RWPE1 (cell line): ENCODE data around the gene PRKAB2.
"Not testable (repeated sequence)": the region's sequence is repeated elsewhere in the genome, so short reads cannot be mapped to it uniquely, and the experiment has no call there.

Source experiments
- CTCF ChIA-PET: fragments of 350-600 bp; sonication (Branson Sonifier 250); formaldehyde crosslinking; extraction: SDS; loops from one replicate; lab custom pipeline; 2021; lab: Yijun Ruan, JAX
- POLR2A ChIA-PET: fragments of 400-600 bp; formaldehyde crosslinking; extraction: SDS; loops from one replicate; lab custom pipeline; 2020; ENCODE audit warnings: antibody characterized with exemption; ENCODE audit not compliant: low non-redundant PET; lab: Yijun Ruan, JAX
- DNase-seq: peaks from one replicate; pipeline ENCODE4 v3.0.0; 2012; ENCODE audit warnings: low spot score
- H3K27ac ChIP-seq: fragments of 450-650 bp; 2 replicates; pipeline ENCODE4 v1.5.1; 2017
- CTCF ChIP-seq: fragments of 450-650 bp; conservative IDR thresholded peaks from 2 replicates; pipeline ENCODE4 v1.5.1; 2017; ENCODE audit warnings: low read depth, mild to moderate bottlenecking

The PRKAB2 gene

GRCh38 chr1:147168626-147169058, 3.6 kb downstream of the PRKAB2 start:
- CTCF ChIA-PET = interaction anchor here (0.6 to 0.7 kb wide), 2 partner anchors 74 to 75 kb away, joined by 3 to 4 read pairs; partner anchors contain the start of gene CHD1L
- POLR2A ChIA-PET = interaction anchor here (1.3 kb wide), 1 partner anchor 75 kb away, joined by 3 read pairs; no protein-coding TSS in a partner anchor
- DNase-seq = no peak

GRCh38 chr1:147167365-147167764, 4.9 kb downstream of the PRKAB2 start:
- ChIA-PET POLR2A (no interaction called here), CTCF (interaction anchor here (0.6 kb wide), 1 partner anchor 14 kb away, joined by 4 read pairs; no protein-coding TSS in a partner anchor)
- TF ChIP-seq CTCF = no peak
- DNase-seq = peak; percentile 86
- H3K27ac ChIP-seq = peak overlapping the region; percentile 90

More at GRCh38 chr1:147168626-147169058, 3.6 kb downstream of the PRKAB2 start:
- TF ChIP-seq CTCF = no peak
- H3K27ac ChIP-seq = no peak overlapping the region

- CTCF ChIA-PET = no interaction called here
- no peak for TF ChIP-seq CTCF
- no peak overlapping the region for H3K27ac ChIP-seq
- POLR2A ChIA-PET = no interaction called here
- DNase-seq = no peak
Measured at GRCh38 chr1:147163019-147163418, 9.3 kb downstream of the PRKAB2 start.

GRCh38 chr1:147162093-147162492, 10.2 kb downstream of the PRKAB2 start:
- peak; percentile 63 for DNase-seq
- no peak for TF ChIP-seq CTCF
- H3K27ac ChIP-seq = no peak overlapping the region
- ChIA-PET POLR2A (no interaction called here), CTCF (no interaction called here)

- POLR2A ChIA-PET, CTCF ChIA-PET, H3K27ac ChIP-seq, DNase-seq: not testable (repeated sequence)
Measured at GRCh38 chr1:147157116-147157515, 15.2 kb downstream of the PRKAB2 start.

GRCh38 chr1:147156642-147157041, 15.6 kb downstream of the PRKAB2 start:
- ChIA-PET CTCF (no interaction called here), POLR2A (no interaction called here)
- H3K27ac ChIP-seq = no peak overlapping the region
- no peak for DNase-seq
- no peak for TF ChIP-seq CTCF

GRCh38 chr1:147152772-147153171, 19.5 kb downstream of the PRKAB2 start:
- no peak overlapping the region for H3K27ac ChIP-seq
- no peak for TF ChIP-seq CTCF
- ChIA-PET CTCF (no interaction called here), POLR2A (no interaction called here)
- no peak for DNase-seq
